Neural crest cell (in vitro differentiated cells): ENCODE measurements around the gene LIPI. TPM values are rescaled to one million over a fixed set of nuclear protein-coding genes. Genes with fewer than 3 reads are reported as not detected.
A peak's percentile ranks its signal among the peaks of the same experiment; 100 is the strongest.

Experiments
- DNase-seq: peaks from one replicate; pipeline ENCODE4 v3.0.0; 2021; ENCODE audit warnings: low read depth, mixed read lengths, low spot score
- H3K27ac Mint-ChIP-seq: one replicate; pipeline ENCODE4 v1.8.0; 2021; ENCODE audit warnings: mild to moderate bottlenecking, mixed read lengths; ENCODE audit not compliant: unreplicated experiment
- H3K27me3 Mint-ChIP-seq: 2 replicates; pipeline ENCODE4 v1.8.0; 2021; ENCODE audit warnings: low read depth, mild to moderate bottlenecking, mixed read lengths
- H3K36me3 Mint-ChIP-seq: 2 replicates; pipeline ENCODE4 v1.8.0; 2021; ENCODE audit warnings: low read depth, mild to moderate bottlenecking, mixed read lengths
- H3K4me1 Mint-ChIP-seq: 2 replicates; pipeline ENCODE4 v1.8.0; 2021; ENCODE audit warnings: mixed read lengths
- H3K4me3 Mint-ChIP-seq: one replicate; pipeline ENCODE4 v1.8.0; 2021; ENCODE audit warnings: mild to moderate bottlenecking, mixed read lengths
- H3K9me3 Mint-ChIP-seq: 2 replicates; pipeline ENCODE4 v1.8.0; 2021; ENCODE audit warnings: mixed read lengths
- long read RNA-seq: library from polyadenylated mRNA; unstranded; transcript quantifications from one replicate; pipeline ENCODE4 v2.0.0, GENCODE V29; 2020
- total RNA-seq: library from RNA; stranded (reverse); gene quantifications from 2 replicates; pipeline ENCODE4 v1.2.1, GENCODE V29; 2021
- TF ChIP-seq, protein P1 (sequence below): fragments of 200-600 bp; sonication (generic); conservative IDR thresholded peaks from 2 replicates; pipeline ENCODE4 v1.5.0; 2021; ENCODE audit warnings: antibody characterized with exemption, mild to moderate bottlenecking

The LIPI gene
- total RNA-seq = not detected in 2 replicates
- long read RNA-seq, partial matches to known transcripts = 0 of 1 reads
- long read RNA-seq, other reads (novel, unspliced or antisense) = 1 of 1 reads

DNA sequence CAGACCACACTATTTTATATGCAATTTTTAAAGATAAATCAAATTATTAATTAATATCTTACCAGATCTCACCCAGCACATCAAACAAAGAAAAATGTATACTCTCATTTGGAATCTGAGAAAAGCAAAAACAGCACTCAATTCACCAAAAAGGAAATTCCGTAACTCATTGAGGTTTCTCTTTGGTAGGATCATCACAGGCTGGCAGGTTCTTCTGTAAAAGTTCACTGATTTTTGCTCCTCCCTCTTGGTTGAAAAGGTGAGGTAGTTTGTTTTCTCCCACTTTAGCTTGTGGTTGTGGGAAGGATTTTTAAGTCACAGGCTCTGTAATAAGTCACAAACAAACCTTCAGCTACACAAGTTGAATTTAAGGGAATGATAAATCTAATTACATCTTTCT lies at the start of gene LIPI:
Gene LIPI (minus strand): TSS at position 218 of the 400 bp plus-strand sequence. CDS start 110 bp downstream, at position 108.
- Mint-ChIP-seq H3K9me3 (no peaks in the 10 kb centered on the region), H3K4me1 (no peaks in the 10 kb centered on the region), H3K27me3 (peaks cover 66% of the 10 kb centered on the region), H3K4me3 (no peak within 1 kb of the TSS), H3K27ac (no peak within 1 kb of the TSS), H3K36me3 (no peaks in the 10 kb centered on the region)
- TF ChIP-seq, protein P1, sequence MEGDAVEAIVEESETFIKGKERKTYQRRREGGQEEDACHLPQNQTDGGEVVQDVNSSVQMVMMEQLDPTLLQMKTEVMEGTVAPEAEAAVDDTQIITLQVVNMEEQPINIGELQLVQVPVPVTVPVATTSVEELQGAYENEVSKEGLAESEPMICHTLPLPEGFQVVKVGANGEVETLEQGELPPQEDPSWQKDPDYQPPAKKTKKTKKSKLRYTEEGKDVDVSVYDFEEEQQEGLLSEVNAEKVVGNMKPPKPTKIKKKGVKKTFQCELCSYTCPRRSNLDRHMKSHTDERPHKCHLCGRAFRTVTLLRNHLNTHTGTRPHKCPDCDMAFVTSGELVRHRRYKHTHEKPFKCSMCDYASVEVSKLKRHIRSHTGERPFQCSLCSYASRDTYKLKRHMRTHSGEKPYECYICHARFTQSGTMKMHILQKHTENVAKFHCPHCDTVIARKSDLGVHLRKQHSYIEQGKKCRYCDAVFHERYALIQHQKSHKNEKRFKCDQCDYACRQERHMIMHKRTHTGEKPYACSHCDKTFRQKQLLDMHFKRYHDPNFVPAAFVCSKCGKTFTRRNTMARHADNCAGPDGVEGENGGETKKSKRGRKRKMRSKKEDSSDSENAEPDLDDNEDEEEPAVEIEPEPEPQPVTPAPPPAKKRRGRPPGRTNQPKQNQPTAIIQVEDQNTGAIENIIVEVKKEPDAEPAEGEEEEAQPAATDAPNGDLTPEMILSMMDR = no peak
- DNase-seq = no peak

DNA sequence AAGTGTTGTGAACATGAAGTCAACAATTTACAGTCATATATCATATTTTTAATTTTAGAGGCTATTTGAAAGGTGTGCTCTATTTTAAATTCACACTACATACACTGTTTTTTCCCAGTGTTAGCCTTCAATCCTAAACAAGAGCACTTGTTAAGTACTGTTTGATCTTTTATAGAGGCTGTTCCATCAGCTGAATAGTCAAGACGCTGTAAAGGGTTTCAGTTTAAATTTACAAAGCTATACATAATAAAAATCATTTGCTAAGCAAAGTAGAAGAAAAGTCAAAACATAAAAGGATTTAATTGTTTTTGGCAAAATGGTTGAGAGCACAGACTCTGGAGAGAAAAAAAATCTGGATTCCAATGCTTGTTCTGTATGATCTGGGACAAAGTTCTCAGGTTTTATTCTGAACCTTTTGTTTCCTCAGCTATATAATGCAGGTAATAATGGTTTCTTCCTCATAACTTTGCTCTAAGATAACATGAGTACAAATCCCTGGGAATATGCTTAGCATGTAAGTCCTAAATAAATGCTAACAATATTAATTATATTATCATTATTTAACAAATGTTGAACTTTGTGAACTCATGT lies 49.5 kb upstream of the LIPI start:
- peaks cover 29% of the 10 kb centered on the region for H3K27me3 Mint-ChIP-seq
- H3K36me3 Mint-ChIP-seq = no peaks in the 10 kb centered on the region
- no peak for DNase-seq
- no peaks in the 10 kb centered on the region for H3K9me3 Mint-ChIP-seq
- no peak overlapping the region for H3K4me3 Mint-ChIP-seq
- TF ChIP-seq, protein P1 = no peak
- no peak overlapping the region for H3K27ac Mint-ChIP-seq
- no peaks in the 10 kb centered on the region for H3K4me1 Mint-ChIP-seq

DNA sequence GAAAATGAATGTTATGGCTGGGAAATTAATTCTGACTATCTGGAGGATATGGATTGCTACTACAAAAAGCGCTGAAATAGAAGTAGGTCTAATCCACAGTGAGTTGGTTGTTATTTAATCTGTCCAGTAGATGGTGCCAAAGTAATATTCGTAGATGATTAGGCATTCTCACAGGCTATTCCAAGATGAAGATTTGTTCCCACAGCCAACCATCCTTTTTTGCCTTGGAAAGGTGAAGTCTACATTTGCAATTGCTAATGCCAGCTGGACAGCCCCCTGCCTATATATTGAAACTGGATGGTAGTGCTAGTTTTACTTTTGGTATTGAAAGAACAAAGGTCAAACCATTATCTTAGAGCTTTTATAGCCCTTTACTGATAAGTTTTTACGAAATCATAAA lies 49.0 kb upstream of the LIPI start:
- no peak overlapping the region for H3K4me3 Mint-ChIP-seq
- H3K4me1 Mint-ChIP-seq = no peaks in the 10 kb centered on the region
- no peaks in the 10 kb centered on the region for H3K36me3 Mint-ChIP-seq
- TF ChIP-seq, protein P1 = peak; percentile 79
- H3K9me3 Mint-ChIP-seq = no peaks in the 10 kb centered on the region
- peaks cover 28% of the 10 kb centered on the region for H3K27me3 Mint-ChIP-seq
- H3K27ac Mint-ChIP-seq = no peak overlapping the region
- DNase-seq = no peak

DNA sequence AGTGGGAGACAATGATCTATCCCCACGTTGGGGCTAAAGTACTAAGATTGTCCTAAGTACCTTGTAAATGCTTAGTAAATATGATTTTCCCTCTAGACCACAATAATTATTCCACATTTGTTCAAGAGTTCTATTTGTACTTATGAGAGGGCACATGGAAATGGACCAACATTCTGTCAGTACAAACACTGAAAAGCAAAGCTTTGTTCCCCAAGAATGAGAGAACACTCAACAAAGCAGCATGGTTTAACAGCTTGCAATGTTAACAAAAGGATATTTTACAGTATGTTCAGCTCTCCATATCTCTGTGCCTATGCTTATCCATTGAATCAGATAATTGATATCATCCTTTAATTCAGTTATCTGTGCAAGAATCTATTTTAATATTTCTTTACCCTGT lies 40.6 kb upstream of the LIPI start:
- TF ChIP-seq, protein P1 = no peak
- H3K27me3 Mint-ChIP-seq = peaks cover 14% of the 10 kb centered on the region
- H3K4me1 Mint-ChIP-seq = peaks cover 5% of the 10 kb centered on the region
- no peak for DNase-seq
- H3K36me3 Mint-ChIP-seq = no peaks in the 10 kb centered on the region
- H3K27ac Mint-ChIP-seq = no peak overlapping the region
- no peaks in the 10 kb centered on the region for H3K9me3 Mint-ChIP-seq
- no peak overlapping the region for H3K4me3 Mint-ChIP-seq

DNA sequence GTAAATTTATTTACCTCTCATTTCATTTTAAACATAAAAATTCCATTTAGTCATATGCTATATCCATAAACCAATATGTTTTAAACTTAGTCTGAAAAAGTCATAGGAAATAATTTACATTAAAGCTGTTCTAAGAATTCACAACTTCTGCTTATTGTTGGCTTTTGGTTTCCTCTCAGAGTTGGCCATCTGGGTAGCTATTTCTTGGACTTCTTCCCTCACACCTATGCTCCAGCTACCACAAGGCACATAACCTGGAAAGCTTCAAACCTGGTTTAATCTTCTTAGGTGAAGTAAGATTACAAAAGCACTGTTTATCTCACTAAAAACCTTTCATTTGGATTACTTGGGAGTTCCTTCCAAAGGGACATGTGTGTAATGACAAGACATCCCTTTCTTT lies 35.0 kb upstream of the LIPI start:
- Mint-ChIP-seq H3K4me3 (no peak overlapping the region), H3K27ac (no peak overlapping the region), H3K27me3 (peaks cover 5% of the 10 kb centered on the region), H3K36me3 (no peaks in the 10 kb centered on the region), H3K9me3 (no peaks in the 10 kb centered on the region), H3K4me1 (no peaks in the 10 kb centered on the region)
- TF ChIP-seq, protein P1 = no peak
- DNase-seq = no peak
